T-helper 2 cell treated with Interferon-gamma antibody and Interleukin-4, amounts not matched to agents 100 ng/mL and 5 ng/mL, for 36 hours (primary cell): ENCODE measurements around the gene CDC26. TPM values are rescaled to one million over a fixed set of nuclear protein-coding genes. Genes with fewer than 3 reads are reported as not detected.
"Not testable (repeated sequence)": the region's sequence is repeated elsewhere in the genome, so short reads cannot be mapped to it uniquely, and the experiment has no call there.

ENCODE experiments used
- intact Hi-C: fragments of 100-400 bp; cut with micrococcal nuclease; formaldehyde crosslinking; loops from one replicate; pipeline ENCODE4 v1.15.1; 2023
- total RNA-seq: library from RNA; stranded (reverse); gene quantifications from 2 replicates; pipeline ENCODE4 v1.2.3, GENCODE V29; 2022

The CDC26 gene
- total RNA-seq, 1 donor from 2014 or later: 32.9 TPM

GRCh38 chr9:113296247-113296646, 20.9 kb upstream of the CDC26 start:
- intact Hi-C loops: not testable (repeated sequence)

- intact Hi-C loops: no loop called here
Measured at GRCh38 chr9:113293285-113293878, 18.0 kb upstream of the CDC26 start.

- intact Hi-C loops: no loop called here
Measured at GRCh38 chr9:113290052-113290607, 14.8 kb upstream of the CDC26 start.

- intact Hi-C loops: no loop called here
Measured at GRCh38 chr9:113289091-113289490, 13.7 kb upstream of the CDC26 start.

- intact Hi-C loops: no loop called here
Measured at GRCh38 chr9:113281356-113281755, 6.0 kb upstream of the CDC26 start.

GRCh38 chr9:113278840-113279239, 3.5 kb upstream of the CDC26 start:
- intact Hi-C loops: loop anchor here (5.0 kb wide), 1 partner anchor 1797 kb away; the partner anchor contains the start of gene ECPAS

GRCh38 chr9:113274474-113275156, 757 bp downstream of the CDC26 start:
- intact Hi-C loops: loop anchor here (1.0 to 5.0 kb wide), 12 partner anchors 53 to 1792 kb away; partner anchors contain the start of genes ALAD, C9orf43, ECPAS and FKBP15

- intact Hi-C loops: loop anchor here (5.0 kb wide), 1 partner anchor 607 kb away; the partner anchor contains the start of gene ZNF618
Measured at GRCh38 chr9:113269871-113270270, 5.5 kb downstream of the CDC26 start.

- intact Hi-C loops: no loop called here
Measured at GRCh38 chr9:113269355-113269754, 6.0 kb downstream of the CDC26 start.

GRCh38 chr9:113267911-113268566, 7.3 kb downstream of the CDC26 start:
- intact Hi-C loops: no loop called here

- intact Hi-C loops: no loop called here
Measured at GRCh38 chr9:113266174-113266573, 9.2 kb downstream of the CDC26 start.

GRCh38 chr9:113261917-113262671, 13.3 kb downstream of the CDC26 start:
- intact Hi-C loops: no loop called here

- intact Hi-C loops: no loop called here
Measured at GRCh38 chr9:113258282-113258681, 17.1 kb downstream of the CDC26 start.

GRCh38 chr9:113257863-113258262, 17.5 kb downstream of the CDC26 start:
- intact Hi-C loops: no loop called here

- intact Hi-C loops: no loop called here
Measured at GRCh38 chr9:113255438-113255837, 19.9 kb downstream of the CDC26 start.

GRCh38 chr9:113254991-113255390, 20.4 kb downstream of the CDC26 start:
- intact Hi-C loops: no loop called here

- intact Hi-C loops: no loop called here
Measured at GRCh38 chr9:113250807-113251206, 24.6 kb downstream of the CDC26 start.

GRCh38 chr9:113249661-113250060, 25.7 kb downstream of the CDC26 start:
- intact Hi-C loops: not testable (repeated sequence)

- intact Hi-C loops: no loop called here
Measured at GRCh38 chr9:113247640-113248039, 27.7 kb downstream of the CDC26 start.

- intact Hi-C loops: no loop called here
Measured at GRCh38 chr9:113246928-113247327, 28.4 kb downstream of the CDC26 start.

- intact Hi-C loops: no loop called here
Measured at GRCh38 chr9:113245894-113246293, 29.5 kb downstream of the CDC26 start.
